Cardiac muscle cell (in vitro differentiated cells and primary cell): ENCODE results near the gene CDKN2D. TPM values are rescaled to one million over a fixed set of nuclear protein-coding genes. Genes with fewer than 3 reads are reported as not detected.

Experiments
- DNase-seq, 2 donors: peaks; one replicate each; pipeline versions ENCODE4 v3.0.0 to v3.0.0-alpha.2; 2010 to 2017; ENCODE audit warnings: low read depth in 1 of 2, low spot score in 1 of 2
- H3K27ac ChIP-seq: fragments of 200-600 bp; sonication (generic); 2 replicates; pipeline ENCODE4 v1.5.1; 2016
- H3K27me3 ChIP-seq: fragments of 200-600 bp; sonication (generic); 2 replicates; pipeline ENCODE4 v1.6.0; 2016; ENCODE audit warnings: control low read depth
- H3K36me3 ChIP-seq: fragments of 200-600 bp; sonication (generic); 2 replicates; pipeline ENCODE4 v1.5.1; 2016; ENCODE audit warnings: control low read depth
- H3K4me1 ChIP-seq: fragments of 200-600 bp; sonication (generic); 2 replicates; pipeline ENCODE4 v1.8.1; 2017; ENCODE audit warnings: low read depth, mild to moderate bottlenecking, mixed run types
- H3K4me3 ChIP-seq: fragments of 200-600 bp; sonication (generic); 2 replicates; pipeline ENCODE4 v1.5.1; 2016; ENCODE audit warnings: mild to moderate bottlenecking
- H3K9me3 ChIP-seq: fragments of 200-600 bp; sonication (generic); 2 replicates; pipeline ENCODE4 v1.5.1; 2017; ENCODE audit warnings: low read depth, mild to moderate bottlenecking, control low read depth
- polyA plus RNA-seq: library from polyadenylated mRNA; unstranded; fragments of >200 nt; fragmentation: Nextera tagmentation; extraction: Ambion mirVana; gene quantifications from 2 replicates; pipeline ENCODE4 v1.2.1, GENCODE V29; 2016
- total RNA-seq: library from RNA; depleted of rRNA; stranded (reverse); fragments of >200 nt; gene quantifications from 2 replicates; pipeline ENCODE4 v1.2.3, GENCODE V29; 2016
- TF ChIP-seq, protein P1 (sequence below): IDR thresholded peaks from 2 replicates; pipeline ENCODE4 v1.5.1; 2012; ENCODE audit warnings: low read depth, mild to moderate bottlenecking, low read length

The CDKN2D gene
- total and polyA plus RNA-seq, 2 experiments from 2014 or later = 15.3 to 17.6 TPM

DNA sequence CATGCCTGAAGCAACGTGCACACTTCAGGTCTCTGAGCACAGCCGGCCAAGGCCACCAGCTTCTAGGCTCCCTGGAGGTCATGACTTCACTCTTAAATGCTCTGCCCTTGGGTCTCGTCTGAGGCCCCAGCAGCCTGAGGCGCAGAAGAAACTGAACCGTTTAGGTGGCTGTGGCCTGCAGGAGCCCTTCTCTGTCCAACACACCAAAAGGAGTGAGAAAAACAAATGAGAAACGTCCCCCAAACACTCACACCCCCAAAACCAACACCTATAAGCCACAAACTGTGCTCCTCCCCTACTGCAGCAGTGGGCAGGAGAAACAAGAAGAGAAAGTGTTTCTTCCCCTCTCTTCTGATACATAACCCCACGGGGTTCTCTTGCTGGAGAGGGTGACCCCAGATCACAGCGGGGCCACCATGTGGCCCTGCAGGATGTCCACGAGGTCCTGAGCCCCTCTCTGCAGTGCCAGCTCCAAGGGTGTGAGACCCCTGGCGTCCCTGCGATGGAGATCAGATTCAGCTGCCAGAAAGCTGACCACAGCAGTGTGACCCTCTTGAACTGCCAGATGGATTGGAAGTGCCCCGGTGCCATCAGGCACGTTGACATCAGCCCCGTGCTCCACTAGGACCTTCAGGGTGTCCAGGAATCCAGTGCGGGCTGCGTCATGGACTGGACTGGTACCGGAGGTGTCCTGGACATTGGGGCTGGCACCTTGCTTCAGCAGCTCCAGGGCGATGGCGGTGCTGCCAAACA, 1.9 kb downstream of the CDKN2D start:
- TF ChIP-seq, protein P1, sequence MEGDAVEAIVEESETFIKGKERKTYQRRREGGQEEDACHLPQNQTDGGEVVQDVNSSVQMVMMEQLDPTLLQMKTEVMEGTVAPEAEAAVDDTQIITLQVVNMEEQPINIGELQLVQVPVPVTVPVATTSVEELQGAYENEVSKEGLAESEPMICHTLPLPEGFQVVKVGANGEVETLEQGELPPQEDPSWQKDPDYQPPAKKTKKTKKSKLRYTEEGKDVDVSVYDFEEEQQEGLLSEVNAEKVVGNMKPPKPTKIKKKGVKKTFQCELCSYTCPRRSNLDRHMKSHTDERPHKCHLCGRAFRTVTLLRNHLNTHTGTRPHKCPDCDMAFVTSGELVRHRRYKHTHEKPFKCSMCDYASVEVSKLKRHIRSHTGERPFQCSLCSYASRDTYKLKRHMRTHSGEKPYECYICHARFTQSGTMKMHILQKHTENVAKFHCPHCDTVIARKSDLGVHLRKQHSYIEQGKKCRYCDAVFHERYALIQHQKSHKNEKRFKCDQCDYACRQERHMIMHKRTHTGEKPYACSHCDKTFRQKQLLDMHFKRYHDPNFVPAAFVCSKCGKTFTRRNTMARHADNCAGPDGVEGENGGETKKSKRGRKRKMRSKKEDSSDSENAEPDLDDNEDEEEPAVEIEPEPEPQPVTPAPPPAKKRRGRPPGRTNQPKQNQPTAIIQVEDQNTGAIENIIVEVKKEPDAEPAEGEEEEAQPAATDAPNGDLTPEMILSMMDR = no peak
- no peaks in the 10 kb centered on the region for H3K9me3 ChIP-seq
- no peak overlapping the region for H3K4me3 ChIP-seq
- DNase-seq = no peak
- H3K27ac ChIP-seq = no peak overlapping the region
- H3K27me3 ChIP-seq = peaks cover 8% of the 10 kb centered on the region
- H3K36me3 ChIP-seq = no peaks in the 10 kb centered on the region
- H3K4me1 ChIP-seq = peaks cover 10% of the 10 kb centered on the region

DNA sequence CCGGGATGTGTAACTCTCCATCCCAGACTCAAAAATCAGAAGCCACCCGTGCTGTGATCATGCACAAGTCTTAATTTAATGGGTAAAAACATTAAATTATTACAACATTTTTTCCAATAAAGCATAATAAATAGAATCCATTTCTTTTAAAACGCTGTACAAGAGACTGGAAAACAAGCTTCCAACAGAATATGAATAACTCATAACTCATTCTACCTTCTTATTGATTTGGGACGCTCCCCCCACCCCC, 2.4 kb downstream of the CDKN2D start:
- Histone ChIP-seq H3K36me3 (no peaks in the 10 kb centered on the region), H3K27me3 (peaks cover 8% of the 10 kb centered on the region), H3K27ac (no peak overlapping the region), H3K4me1 (peaks cover 10% of the 10 kb centered on the region), H3K4me3 (peak overlapping the region; percentile 78), H3K9me3 (no peaks in the 10 kb centered on the region)
- TF ChIP-seq, protein P1 = no peak
- DNase-seq = no peak

DNA sequence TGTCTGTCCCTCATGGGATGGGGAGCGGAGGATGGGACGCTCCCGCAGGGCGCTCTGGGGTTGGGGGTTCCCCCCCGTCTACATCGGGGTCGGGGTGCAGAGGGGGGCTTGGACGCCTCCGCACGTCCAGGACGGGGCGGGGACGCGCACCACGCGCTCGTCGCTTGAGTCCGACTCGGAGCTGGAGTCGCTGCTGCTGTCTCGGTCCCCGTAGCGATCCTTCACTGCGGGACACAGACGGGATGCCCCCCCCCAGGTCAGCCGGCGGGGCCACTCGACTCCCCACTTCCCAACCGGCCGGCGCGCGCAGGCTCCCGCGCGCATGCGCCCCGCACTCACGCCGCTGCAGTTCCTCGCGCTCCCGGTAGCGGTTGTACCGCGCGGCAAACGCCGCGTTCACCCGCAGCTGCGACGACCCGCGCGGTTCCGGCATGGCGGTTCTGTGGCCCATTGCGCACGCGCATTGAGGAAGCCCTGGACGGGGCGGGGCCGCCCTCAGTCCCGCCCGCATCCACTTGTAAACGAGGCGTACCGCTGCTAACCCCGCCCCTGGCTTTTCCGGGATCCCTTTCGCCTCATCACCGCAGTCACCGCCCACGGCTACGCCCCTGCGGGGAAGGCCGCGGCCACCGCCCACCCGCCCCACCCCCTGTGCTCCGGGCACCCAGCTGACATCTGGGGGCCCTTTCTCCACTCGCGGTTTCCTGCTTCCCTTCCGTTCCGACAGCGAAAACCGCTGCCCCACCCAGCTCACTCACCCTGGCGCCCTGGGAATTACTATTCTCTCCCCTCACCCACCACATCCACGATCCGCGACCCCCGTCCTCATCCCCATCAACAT, 3.0 kb downstream of the CDKN2D start, which contains the start of gene KRI1:
TSS of gene KRI1 (minus strand) at position 444 of the 841 bp plus-strand sequence. CDS start at position 433, 11 bp downstream.
- Histone ChIP-seq H3K4me1 (peaks cover 10% of the 10 kb centered on the region), H3K27ac (peak within 1 kb of the TSS; percentile 39), H3K4me3 (peak within 1 kb of the TSS; percentile 78), H3K9me3 (no peaks in the 10 kb centered on the region), H3K36me3 (no peaks in the 10 kb centered on the region), H3K27me3 (peaks cover 8% of the 10 kb centered on the region)
- TF ChIP-seq, protein P1 = peak; percentile 20
- DNase-seq = peak; percentile 98 to 99

DNA sequence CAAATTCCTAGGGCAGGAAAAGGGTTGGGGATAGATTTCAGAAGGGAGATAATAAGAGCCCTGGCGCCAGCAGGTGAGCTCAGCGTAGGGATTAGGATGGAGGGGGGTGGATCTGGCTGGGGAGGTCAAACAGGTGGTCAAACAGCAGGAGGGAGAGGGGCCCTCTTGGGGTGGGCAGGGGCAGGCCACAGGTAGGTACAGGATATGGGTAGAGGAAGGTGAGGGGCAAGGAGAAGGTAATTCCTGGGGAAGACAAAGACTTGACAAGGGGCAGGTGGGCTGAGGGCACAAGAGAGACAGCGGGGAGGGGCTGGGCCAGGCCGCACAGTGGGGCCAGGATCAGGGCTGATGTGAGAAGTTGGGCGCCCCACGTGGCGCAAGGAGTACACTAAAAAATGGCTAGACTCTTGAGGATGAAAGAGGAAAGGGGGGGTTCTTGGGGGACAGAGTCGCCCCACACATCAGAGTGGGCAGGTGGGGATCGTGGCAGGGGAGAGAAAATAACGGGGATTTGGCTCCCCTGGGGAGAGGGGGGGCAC, 3.7 kb downstream of the CDKN2D start:
- no peaks in the 10 kb centered on the region for H3K9me3 ChIP-seq
- H3K27me3 ChIP-seq = peaks cover 8% of the 10 kb centered on the region
- H3K27ac ChIP-seq = peak overlapping the region; percentile 39
- H3K4me1 ChIP-seq = peaks cover 10% of the 10 kb centered on the region
- peak; percentile 49 to 50 for DNase-seq
- peak overlapping the region; percentile 78 for H3K4me3 ChIP-seq
- no peaks in the 10 kb centered on the region for H3K36me3 ChIP-seq
- TF ChIP-seq, protein P1 = peak; percentile 45

DNA sequence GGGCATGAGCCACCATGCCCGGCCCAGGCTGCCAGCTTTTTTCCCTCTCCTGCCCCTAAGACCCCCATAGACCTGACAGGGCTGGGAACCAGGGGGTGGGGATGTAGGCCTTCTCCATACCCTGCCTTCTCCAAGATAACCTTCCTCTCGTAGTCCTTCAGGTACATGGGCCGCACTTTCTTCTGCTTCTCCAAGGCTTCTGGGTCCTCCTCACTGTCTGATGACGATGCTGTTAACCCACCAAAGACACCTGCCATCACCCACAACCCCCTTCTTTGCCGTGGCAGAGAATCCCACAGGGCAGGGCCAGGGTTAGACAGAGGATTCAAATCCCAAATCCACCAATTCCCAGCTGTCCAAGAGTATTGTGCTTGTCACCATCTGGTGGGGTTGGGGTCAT, 6.2 kb downstream of the CDKN2D start:
- TF ChIP-seq, protein P1 = no peak
- no peak overlapping the region for H3K27ac ChIP-seq
- H3K27me3 ChIP-seq = peaks cover 8% of the 10 kb centered on the region
- DNase-seq = no peak
- peaks cover 7% of the 10 kb centered on the region for H3K36me3 ChIP-seq
- H3K4me1 ChIP-seq = peaks cover 10% of the 10 kb centered on the region
- H3K9me3 ChIP-seq = no peaks in the 10 kb centered on the region
- H3K4me3 ChIP-seq = no peak overlapping the region
